GM19023 (cell line): ENCODE data around the gene PARD3.

ENCODE experiments used
- ATAC-seq: cut with Tn5 transposase; IDR thresholded peaks from one replicate; pipeline ENCODE4 v1.9.1; 2021; ENCODE audit warnings: mild to moderate bottlenecking, moderate library complexity; ENCODE audit not compliant: unreplicated experiment

Gene PARD3

GRCh38 chr10:34098821-34099567, 716.1 kb downstream of the PARD3 start:
- ATAC-seq: no peak

DNA sequence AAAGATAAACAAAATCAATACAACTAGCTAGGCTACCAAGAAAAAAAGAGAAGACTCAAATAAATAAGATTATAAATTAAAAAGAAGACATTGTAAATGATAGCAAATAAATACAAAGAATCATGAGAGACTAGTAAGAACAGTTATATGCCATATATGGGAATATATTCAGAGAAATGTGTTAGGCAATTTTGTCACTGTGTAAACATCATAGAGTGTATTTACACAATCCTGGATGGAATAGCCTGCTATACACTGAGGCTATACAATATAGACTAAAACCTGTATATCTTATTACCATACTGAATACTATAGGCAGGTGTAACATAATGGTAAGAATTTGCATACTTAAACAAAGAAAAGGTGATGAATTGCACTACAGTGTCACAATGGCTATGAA, 717.4 kb downstream of the PARD3 start:
- ATAC-seq: no peak

DNA sequence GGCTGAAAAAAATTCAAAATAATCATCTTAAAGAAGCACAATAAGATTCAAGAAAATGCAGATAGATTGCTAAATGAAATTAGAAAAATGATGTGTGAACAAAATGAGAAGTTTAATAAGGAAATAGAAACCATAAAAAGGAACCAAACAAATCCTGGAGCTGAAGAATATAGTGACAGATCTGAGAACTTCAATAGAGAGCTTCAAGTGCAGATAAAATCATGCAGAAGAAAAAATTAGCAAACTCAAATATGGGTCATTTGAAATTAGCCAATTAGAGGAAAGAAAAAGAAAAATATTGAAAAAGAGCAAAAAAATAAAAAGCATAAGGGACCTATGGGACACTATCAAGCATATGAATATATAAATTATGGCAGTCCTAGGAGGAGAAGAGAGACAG, 720.1 kb downstream of the PARD3 start:
- no peak for ATAC-seq

GRCh38 chr10:34094146-34094696, 720.9 kb downstream of the PARD3 start:
- no peak for ATAC-seq

- no peak for ATAC-seq
Observed at GRCh38 chr10:34092891-34093290, 722.2 kb downstream of the PARD3 start.

- ATAC-seq: no peak
Observed at GRCh38 chr10:34091635-34092195, 723.4 kb downstream of the PARD3 start.

DNA sequence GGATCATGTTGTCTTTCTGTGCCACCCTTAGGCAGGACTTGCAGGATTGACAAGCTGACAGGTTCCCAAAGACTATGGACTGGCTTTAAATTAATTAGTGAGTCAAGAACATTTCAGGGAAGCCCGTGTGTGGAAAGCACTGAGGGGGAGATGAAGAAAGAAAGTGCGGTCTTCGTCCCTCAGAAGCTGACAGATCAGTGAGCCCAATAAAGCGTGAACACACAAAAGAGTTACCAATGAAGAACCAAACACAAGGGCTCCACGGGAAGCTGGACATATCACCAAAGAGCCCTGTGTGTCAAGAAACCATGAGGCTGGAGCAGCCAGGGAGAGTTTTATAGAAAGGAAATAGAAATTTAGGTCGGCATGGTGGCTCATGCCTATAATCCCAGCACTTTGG, 725.8 kb downstream of the PARD3 start:
- no peak for ATAC-seq

DNA sequence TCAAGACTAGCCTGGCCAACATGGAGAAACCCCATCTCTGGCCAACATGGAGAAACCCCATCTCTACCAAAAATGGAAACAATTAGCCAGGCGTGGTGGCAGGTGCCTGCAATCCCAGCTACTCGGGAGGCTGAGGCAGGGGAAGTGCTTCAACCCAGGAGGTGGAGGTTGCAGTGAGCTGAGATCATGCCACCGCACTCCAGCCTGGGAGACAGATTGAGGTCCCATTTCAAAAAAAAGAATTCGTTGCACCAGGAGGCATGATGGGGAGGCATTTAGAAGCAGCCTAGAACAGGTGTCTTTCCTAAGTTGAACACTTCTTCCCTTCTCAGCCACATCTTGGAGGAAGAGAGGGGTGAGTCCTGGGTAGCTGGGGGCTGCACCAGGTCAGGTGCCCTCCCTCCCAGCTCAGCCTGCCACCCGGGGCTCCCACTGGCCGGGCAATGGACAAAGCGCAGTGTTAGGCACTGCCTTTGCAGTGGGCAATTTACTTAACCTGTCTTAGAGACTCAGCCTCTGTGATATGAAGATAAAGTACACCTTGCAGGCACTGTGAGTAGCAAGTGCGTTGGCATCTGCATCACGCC, 726.8 kb downstream of the PARD3 start:
- ATAC-seq: no peak

- ATAC-seq: no peak
Observed at GRCh38 chr10:34087095-34087418, 728.0 kb downstream of the PARD3 start.

DNA sequence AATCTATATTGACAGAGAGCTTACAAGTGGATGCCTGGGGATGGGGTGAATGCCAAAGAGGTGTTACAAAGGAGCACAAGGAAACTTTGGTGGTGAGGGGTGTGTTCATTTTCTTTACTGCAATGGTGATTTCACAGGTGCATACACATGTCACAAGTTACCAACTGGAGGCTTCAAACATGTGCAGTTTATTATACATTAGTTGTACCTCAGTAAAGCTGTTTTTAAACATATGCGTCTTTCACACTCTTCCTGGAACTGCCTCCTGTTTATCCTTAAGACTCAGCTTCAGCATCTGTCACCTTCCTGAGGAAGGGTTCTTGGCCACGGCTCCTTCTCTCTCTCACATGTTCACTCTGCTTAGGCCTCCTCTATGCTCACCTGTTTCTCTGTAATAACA, 731.5 kb downstream of the PARD3 start:
- ATAC-seq: no peak

- ATAC-seq: no peak
Observed at GRCh38 chr10:34081948-34082347, 733.1 kb downstream of the PARD3 start.

DNA sequence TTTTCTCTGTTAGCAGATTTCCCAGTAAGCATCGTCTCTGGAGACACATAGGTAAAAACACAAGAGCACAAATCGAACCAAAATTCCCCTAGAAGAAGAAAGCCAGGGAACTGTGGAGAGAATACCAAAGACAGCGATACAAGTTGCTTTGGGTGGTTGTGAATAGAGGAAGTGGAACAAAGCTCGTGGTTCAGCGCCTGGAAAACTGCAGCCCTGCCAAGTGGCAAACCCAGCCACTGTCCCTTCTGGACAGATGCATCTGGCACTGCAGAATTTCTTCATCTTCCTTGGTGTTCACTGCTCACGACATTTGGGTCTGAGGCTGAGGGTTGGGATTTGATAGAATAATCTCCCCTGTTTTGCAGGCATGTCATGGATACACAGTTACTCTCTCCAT, 733.8 kb downstream of the PARD3 start:
- no peak for ATAC-seq

DNA sequence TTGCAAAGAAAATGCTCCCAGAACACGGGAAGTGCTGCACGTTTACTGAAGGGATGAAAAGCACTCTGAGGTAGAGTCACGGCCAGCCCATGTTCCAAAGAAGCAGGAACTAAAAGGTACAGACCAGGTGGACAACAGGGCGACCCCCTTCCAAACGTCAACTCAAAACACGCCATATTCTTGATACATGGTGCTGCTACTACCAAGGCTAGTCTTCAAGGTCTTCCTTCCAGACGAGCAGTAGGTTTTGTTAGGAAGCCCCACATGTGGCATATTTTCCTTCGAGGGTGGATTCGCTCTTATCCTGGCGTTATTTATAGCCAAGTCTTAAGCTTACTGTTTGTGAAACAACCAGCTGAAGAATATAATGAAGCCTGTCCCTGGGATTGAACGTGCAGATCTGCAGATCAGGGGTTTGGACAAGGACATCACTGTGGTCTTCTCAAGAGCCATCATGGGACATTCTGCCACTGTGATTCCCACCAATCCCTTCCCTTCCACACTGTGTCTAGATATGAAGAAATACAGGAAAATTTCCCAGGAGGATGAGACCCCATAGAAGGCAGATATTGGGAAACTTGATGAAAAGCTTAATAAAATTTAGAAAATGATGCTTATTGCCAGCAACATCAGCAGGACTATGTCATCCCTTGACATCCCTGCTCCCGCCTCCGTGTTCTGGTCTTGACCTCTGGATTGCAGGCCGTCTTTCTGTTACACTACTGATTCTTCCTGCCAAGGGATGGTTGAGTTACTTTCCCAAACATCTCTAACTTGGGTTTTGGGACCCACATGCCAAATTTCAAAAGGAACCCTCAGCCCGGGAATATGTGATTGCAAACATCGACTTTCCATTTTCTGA, 734.4 kb downstream of the PARD3 start:
- ATAC-seq: no peak

DNA sequence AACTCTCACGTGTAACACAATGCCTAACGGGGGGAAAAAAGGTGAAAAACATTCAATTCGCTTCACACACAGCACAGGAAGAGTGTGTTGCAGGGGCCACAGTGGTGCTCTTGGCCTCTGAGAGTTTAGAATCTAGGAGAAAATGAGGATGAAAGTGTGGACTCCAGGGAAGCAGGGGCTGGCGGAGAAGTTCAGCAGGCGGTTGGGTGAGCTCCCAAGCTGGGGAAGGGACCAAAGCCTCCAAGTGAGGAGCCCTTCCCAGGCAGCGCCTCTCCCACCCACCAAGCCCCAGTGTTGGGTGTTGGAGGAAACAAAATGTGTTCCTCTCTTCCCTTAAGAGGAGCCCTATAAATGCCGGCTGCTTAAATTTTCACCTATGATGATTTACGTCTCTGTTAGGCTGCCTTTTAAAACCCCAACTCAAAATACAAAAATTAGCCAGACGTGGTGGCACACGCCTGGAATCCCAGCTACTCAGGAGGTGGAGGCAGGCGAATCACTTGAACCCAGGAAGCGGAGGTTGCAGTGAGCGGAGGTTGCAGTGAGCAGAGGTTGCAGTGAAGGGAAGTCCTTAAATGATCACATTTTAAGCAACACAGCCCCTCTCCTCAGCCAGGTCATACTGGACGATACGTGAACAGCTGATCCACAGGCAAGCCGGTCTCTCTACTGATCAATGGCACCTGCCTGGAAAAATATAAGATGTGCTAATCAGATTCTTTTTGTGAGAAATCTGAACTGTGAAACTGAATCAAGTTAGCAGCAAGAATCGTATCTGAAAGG, 735.2 kb downstream of the PARD3 start:
- no peak for ATAC-seq

GRCh38 chr10:34078745-34079470, 736.2 kb downstream of the PARD3 start:
- ATAC-seq: no peak

- no peak for ATAC-seq
Observed at GRCh38 chr10:34078017-34078744, 736.9 kb downstream of the PARD3 start.

DNA sequence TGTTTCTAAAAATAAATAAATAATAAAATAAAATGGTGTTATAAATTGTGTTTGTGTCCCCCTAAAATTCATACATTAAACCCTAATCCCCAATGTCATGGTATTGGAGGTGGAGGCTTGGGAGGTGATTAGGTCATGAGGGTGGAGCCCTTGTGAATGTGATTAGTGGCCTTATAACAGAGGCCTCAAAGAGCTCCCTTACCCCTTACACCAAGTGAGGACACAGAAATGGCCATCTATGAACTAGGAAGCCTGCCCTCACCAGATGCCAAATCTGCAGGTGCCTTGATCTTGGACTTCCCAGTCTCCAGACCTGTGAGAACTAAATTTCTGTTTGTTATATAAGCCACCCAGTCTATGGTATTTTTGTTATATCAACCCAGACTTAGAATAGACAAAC, 738.7 kb downstream of the PARD3 start:
- ATAC-seq: no peak

DNA sequence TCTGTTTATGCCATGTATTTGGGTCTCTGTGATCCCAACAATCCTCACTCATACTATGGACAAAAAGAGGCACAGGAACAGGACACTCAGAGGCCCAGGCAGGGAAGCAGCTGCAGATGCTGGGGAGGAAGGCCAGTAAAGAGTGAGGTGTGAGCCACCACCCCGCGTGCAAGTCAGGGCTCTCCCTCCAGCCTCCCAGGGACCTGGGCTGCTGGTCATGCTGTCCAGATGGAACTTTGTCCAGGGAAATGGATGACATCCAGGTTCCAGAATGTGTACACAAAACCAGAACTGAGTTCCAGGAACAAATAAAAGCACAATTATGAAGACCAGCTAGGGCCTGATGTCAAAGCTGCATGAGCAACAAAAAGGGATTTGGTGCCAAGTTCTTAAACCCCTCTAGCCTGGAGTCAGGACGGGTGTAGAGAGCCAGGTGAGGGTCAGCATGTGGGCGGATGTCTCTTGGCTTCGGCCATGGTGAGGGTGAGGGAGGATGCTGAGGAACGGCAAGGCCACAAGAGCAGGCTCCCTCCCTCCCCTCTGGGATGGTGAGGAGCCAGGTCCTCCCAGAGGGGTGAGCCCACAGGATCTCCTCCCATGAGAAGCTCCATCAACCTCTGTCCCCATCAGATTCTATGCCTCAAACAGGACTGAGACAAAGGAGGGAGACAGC, 739.7 kb downstream of the PARD3 start:
- ATAC-seq: no peak

DNA sequence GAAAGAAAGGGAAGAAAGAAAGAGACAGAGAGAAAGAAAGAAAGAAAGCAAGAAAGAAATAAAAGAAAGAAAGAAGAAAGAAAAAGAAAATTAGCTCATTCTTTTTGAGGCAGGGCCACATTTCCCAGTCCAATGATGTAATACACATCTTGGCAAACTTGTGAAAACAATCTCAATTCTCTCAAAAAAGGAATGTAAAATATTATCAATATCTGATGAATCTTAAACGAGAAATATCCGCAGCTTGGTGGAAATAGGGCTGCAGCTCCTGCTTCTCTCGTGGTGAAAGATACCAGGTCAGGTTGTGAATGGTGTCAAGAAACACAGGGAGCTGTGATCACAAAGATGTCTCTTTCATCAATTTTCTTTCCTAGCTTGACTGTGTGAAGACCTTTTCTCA, 741.0 kb downstream of the PARD3 start:
- ATAC-seq: no peak
